ENCODE measurements around the gene GSTK1. TPM values are rescaled to one million over a fixed set of nuclear protein-coding genes. Genes with fewer than 3 reads are reported as not detected.
"Not testable (repeated sequence)": the region's sequence is repeated elsewhere in the genome, so short reads cannot be mapped to it uniquely, and the experiment has no call there.

GSTK1 gene
- total and polyA plus RNA-seq, 4 donors = 75.6 to 172 (median 111) TPM

- H3K4me3 ChIP-seq (ENCODE audit: low read length in 2 of 2); H3K36me3 ChIP-seq (ENCODE audit: control insufficient read depth in 1 of 2, insufficient read depth in 2 of 2, low read length in 1 of 2); DNase-seq; ATAC-seq (ENCODE audit: low FRiP score); H3K9me3 ChIP-seq (ENCODE audit: control insufficient read depth, low read length); H3K4me1 ChIP-seq (ENCODE audit: control insufficient read depth in 1 of 2, insufficient read depth in 2 of 2, low read length in 2 of 2); intact Hi-C loops (cut with DNase I); H3K27ac ChIP-seq (ENCODE audit: low read depth in 1 of 2, low read length in 2 of 2); H3K27me3 ChIP-seq (ENCODE audit: control insufficient read depth in 1 of 2, insufficient read depth in 2 of 2, low read length in 1 of 2): not testable (repeated sequence)
- 25 to 29% methylated on average over 4 of the region's 4 CpGs for WGBS, 2 donors
These were observed 26.6 kb downstream of the GSTK1 start for GRCh38 chr7:143289888-143290287.

GRCh38 chr7:143290293-143290692 lies 27.1 kb downstream of the GSTK1 start:
- Histone ChIP-seq H3K4me1 (ENCODE audit: control insufficient read depth in 1 of 2, insufficient read depth in 2 of 2, low read length in 2 of 2) (no peaks in the 10 kb centered on the region), H3K4me3 (ENCODE audit: low read length in 2 of 2) (no peak overlapping the region), H3K27ac (ENCODE audit: low read depth in 1 of 2, low read length in 2 of 2) (no peak overlapping the region), H3K9me3 (ENCODE audit: control insufficient read depth, low read length) (no peaks in the 10 kb centered on the region), H3K36me3 (ENCODE audit: control insufficient read depth in 1 of 2, insufficient read depth in 2 of 2, low read length in 1 of 2) (peaks cover 6 to 8% of the 10 kb centered on the region in 2 donors), H3K27me3 (ENCODE audit: control insufficient read depth in 1 of 2, insufficient read depth in 2 of 2, low read length in 1 of 2) (no peaks in the 10 kb centered on the region)
- WGBS, 2 donors = 70 to 77% methylated on average over 4 of the region's 4 CpGs
- no peak for DNase-seq
- no peak for ATAC-seq (ENCODE audit: low FRiP score)
- intact Hi-C loops (cut with DNase I) = no loop called here

- no peak for ATAC-seq (ENCODE audit: low FRiP score)
- H3K27ac ChIP-seq (ENCODE audit: low read depth in 1 of 2, low read length in 2 of 2) = no peak overlapping the region
- H3K27me3 ChIP-seq (ENCODE audit: control insufficient read depth in 1 of 2, insufficient read depth in 2 of 2, low read length in 1 of 2) = no peaks in the 10 kb centered on the region
- 91 to 95% methylated on average over 5 of the region's 5 CpGs for WGBS, 2 donors
- intact Hi-C loops (cut with DNase I) = no loop called here
- H3K9me3 ChIP-seq (ENCODE audit: control insufficient read depth, low read length) = no peaks in the 10 kb centered on the region
- no peak for DNase-seq
- H3K36me3 ChIP-seq (ENCODE audit: control insufficient read depth in 1 of 2, insufficient read depth in 2 of 2, low read length in 1 of 2) = peaks cover 6 to 8% of the 10 kb centered on the region in 2 donors
- H3K4me1 ChIP-seq (ENCODE audit: control insufficient read depth in 1 of 2, insufficient read depth in 2 of 2, low read length in 2 of 2) = peaks cover 0 to 3% of the 10 kb centered on the region in 2 donors
- no peak overlapping the region for H3K4me3 ChIP-seq (ENCODE audit: low read length in 2 of 2)
These were observed 29.6 kb downstream of the GSTK1 start for GRCh38 chr7:143292876-143293275.

- Histone ChIP-seq H3K4me1 (ENCODE audit: control insufficient read depth in 1 of 2, insufficient read depth in 2 of 2, low read length in 2 of 2) (peaks cover 0 to 3% of the 10 kb centered on the region in 2 donors), H3K27ac (ENCODE audit: low read depth in 1 of 2, low read length in 2 of 2) (no peak overlapping the region), H3K9me3 (ENCODE audit: control insufficient read depth, low read length) (no peaks in the 10 kb centered on the region), H3K36me3 (ENCODE audit: control insufficient read depth in 1 of 2, insufficient read depth in 2 of 2, low read length in 1 of 2) (peaks cover 6 to 13% of the 10 kb centered on the region in 2 donors), H3K4me3 (ENCODE audit: low read length in 2 of 2) (no peak overlapping the region), H3K27me3 (ENCODE audit: control insufficient read depth in 1 of 2, insufficient read depth in 2 of 2, low read length in 1 of 2) (no peaks in the 10 kb centered on the region)
- intact Hi-C loops (cut with DNase I) = no loop called here
- ATAC-seq (ENCODE audit: low FRiP score) = no peak
- no peak for DNase-seq
These were observed 32.6 kb downstream of the GSTK1 start for GRCh38 chr7:143295870-143296269.

GRCh38 chr7:143296686-143297085 lies 33.4 kb downstream of the GSTK1 start:
- no peak overlapping the region for H3K27ac ChIP-seq (ENCODE audit: low read depth in 1 of 2, low read length in 2 of 2)
- DNase-seq (no peak), ATAC-seq (ENCODE audit: low FRiP score) (no peak)
- H3K9me3 ChIP-seq (ENCODE audit: control insufficient read depth, low read length) = no peaks in the 10 kb centered on the region
- intact Hi-C loops (cut with DNase I) = no loop called here
- H3K4me1 ChIP-seq (ENCODE audit: control insufficient read depth in 1 of 2, insufficient read depth in 2 of 2, low read length in 2 of 2) = peaks cover 0 to 3% of the 10 kb centered on the region in 2 donors
- no peak overlapping the region for H3K4me3 ChIP-seq (ENCODE audit: low read length in 2 of 2)
- H3K36me3 ChIP-seq (ENCODE audit: control insufficient read depth in 1 of 2, insufficient read depth in 2 of 2, low read length in 1 of 2) = peaks cover 7 to 15% of the 10 kb centered on the region in 2 donors
- WGBS, 2 donors = 7 to 9% methylated on average over 2 of the region's 2 CpGs
- H3K27me3 ChIP-seq (ENCODE audit: control insufficient read depth in 1 of 2, insufficient read depth in 2 of 2, low read length in 1 of 2) = no peaks in the 10 kb centered on the region

GRCh38 chr7:143299346-143299745 lies 36.1 kb downstream of the GSTK1 start:
- DNase-seq (no peak), ATAC-seq (ENCODE audit: low FRiP score) (no peak)
- no peaks in the 10 kb centered on the region for H3K27me3 ChIP-seq (ENCODE audit: control insufficient read depth in 1 of 2, insufficient read depth in 2 of 2, low read length in 1 of 2)
- intact Hi-C loops (cut with DNase I) = no loop called here
- H3K27ac ChIP-seq (ENCODE audit: low read depth in 1 of 2, low read length in 2 of 2) = no peak overlapping the region
- H3K9me3 ChIP-seq (ENCODE audit: control insufficient read depth, low read length) = no peaks in the 10 kb centered on the region
- peaks cover 0 to 3% of the 10 kb centered on the region in 2 donors for H3K4me1 ChIP-seq (ENCODE audit: control insufficient read depth in 1 of 2, insufficient read depth in 2 of 2, low read length in 2 of 2)
- 56 to 63% methylated on average over 2 of the region's 2 CpGs for WGBS, 2 donors
- no peak overlapping the region for H3K4me3 ChIP-seq (ENCODE audit: low read length in 2 of 2)
- peaks cover 9 to 12% of the 10 kb centered on the region in 2 donors for H3K36me3 ChIP-seq (ENCODE audit: control insufficient read depth in 1 of 2, insufficient read depth in 2 of 2, low read length in 1 of 2)

- 71% methylated on average over 8 of the region's 8 CpGs for WGBS, 2 donors
- ATAC-seq (ENCODE audit: low FRiP score) (no peak), DNase-seq (no peak)
- Histone ChIP-seq H3K36me3 (ENCODE audit: control insufficient read depth in 1 of 2, insufficient read depth in 2 of 2, low read length in 1 of 2) (peaks cover 10 to 13% of the 10 kb centered on the region in 2 donors), H3K27ac (ENCODE audit: low read depth in 1 of 2, low read length in 2 of 2) (no peak overlapping the region), H3K4me1 (ENCODE audit: control insufficient read depth in 1 of 2, insufficient read depth in 2 of 2, low read length in 2 of 2) (peaks cover 0 to 3% of the 10 kb centered on the region in 2 donors), H3K9me3 (ENCODE audit: control insufficient read depth, low read length) (no peaks in the 10 kb centered on the region), H3K27me3 (ENCODE audit: control insufficient read depth in 1 of 2, insufficient read depth in 2 of 2, low read length in 1 of 2) (no peaks in the 10 kb centered on the region), H3K4me3 (ENCODE audit: low read length in 2 of 2) (no peak overlapping the region)
- intact Hi-C loops (cut with DNase I) = loop anchor here in 1 of 2 donors (5.0 kb wide), 1 partner anchor 58 kb away; no protein-coding TSS in a partner anchor
These were observed 36.6 kb downstream of the GSTK1 start for GRCh38 chr7:143299840-143300239.

GRCh38 chr7:143300959-143301935 lies 38.0 kb downstream of the GSTK1 start:
- peaks cover 0 to under 1% of the 10 kb centered on the region in 2 donors for H3K4me1 ChIP-seq (ENCODE audit: control insufficient read depth in 1 of 2, insufficient read depth in 2 of 2, low read length in 2 of 2)
- WGBS, 2 donors = 78 to 79% methylated on average over 8 of the region's 8 CpGs
- H3K9me3 ChIP-seq (ENCODE audit: control insufficient read depth, low read length) = no peaks in the 10 kb centered on the region
- DNase-seq = no peak
- H3K27me3 ChIP-seq (ENCODE audit: control insufficient read depth in 1 of 2, insufficient read depth in 2 of 2, low read length in 1 of 2) = no peaks in the 10 kb centered on the region
- ATAC-seq (ENCODE audit: low FRiP score) = no peak
- H3K36me3 ChIP-seq (ENCODE audit: control insufficient read depth in 1 of 2, insufficient read depth in 2 of 2, low read length in 1 of 2) = peaks cover 10 to 17% of the 10 kb centered on the region in 2 donors
- no peak overlapping the region for H3K4me3 ChIP-seq (ENCODE audit: low read length in 2 of 2)
- intact Hi-C loops (cut with DNase I) = loop anchor here in 1 of 2 donors (5.0 kb wide), 1 partner anchor 59 kb away; no protein-coding TSS in a partner anchor
- H3K27ac ChIP-seq (ENCODE audit: low read depth in 1 of 2, low read length in 2 of 2) = no peak overlapping the region

- intact Hi-C loops (cut with DNase I) = loop anchor here (2.0 to 5.0 kb wide), 2 partner anchors 61 to 63 kb away; no protein-coding TSS in a partner anchor
- ATAC-seq (ENCODE audit: low FRiP score) = no peak
These were observed 40.5 kb downstream of the GSTK1 start for GRCh38 chr7:143303733-143304132.

More at GRCh38 chr7:143303733-143304132, 40.5 kb downstream of the GSTK1 start:
- DNase-seq = no peak
- no peaks in the 10 kb centered on the region for H3K4me1 ChIP-seq (ENCODE audit: control insufficient read depth in 1 of 2, insufficient read depth in 2 of 2, low read length in 2 of 2)
- no peak overlapping the region for H3K4me3 ChIP-seq (ENCODE audit: low read length in 2 of 2)
- no peaks in the 10 kb centered on the region for H3K27me3 ChIP-seq (ENCODE audit: control insufficient read depth in 1 of 2, insufficient read depth in 2 of 2, low read length in 1 of 2)
- no peaks in the 10 kb centered on the region for H3K9me3 ChIP-seq (ENCODE audit: control insufficient read depth, low read length)
- no peak overlapping the region for H3K27ac ChIP-seq (ENCODE audit: low read depth in 1 of 2, low read length in 2 of 2)
- peaks cover 13 to 21% of the 10 kb centered on the region in 2 donors for H3K36me3 ChIP-seq (ENCODE audit: control insufficient read depth in 1 of 2, insufficient read depth in 2 of 2, low read length in 1 of 2)
- 94 to 97% methylated on average over 10 of the region's 10 CpGs for WGBS, 2 donors
